GM12878 (cell line): ENCODE measurements around the gene DCST1. TPM values are rescaled to one million over a fixed set of nuclear protein-coding genes. Genes with fewer than 3 reads are reported as not detected.
A peak's percentile ranks its signal among the peaks of the same experiment; 100 is the strongest.

Experiments used
- ATAC-seq: fragments of 200-7000 bp; cut with Tn5 transposase; 3 replicates; pipeline ENCODE4 v1.9.1; 2020; ENCODE audit warnings: mild to moderate bottlenecking, moderate library complexity
- BruUV-seq: library from RNA; stranded (reverse); fragments of 400-500 nt; replicated peaks from 2 replicates; lab custom pipeline; 2021; lab: Mats Ljungman, UMichigan
- CTCF ChIA-PET: fragments of 300-600 bp; sonication (Branson Sonifier 250); formaldehyde crosslinking; extraction: SDS; loops from one replicate; lab custom pipeline; 2021; ENCODE audit warnings: inconsistent platforms; lab: Yijun Ruan, JAX
- POLR2A ChIA-PET: fragments of 350-600 bp; formaldehyde crosslinking; extraction: SDS; loops from one replicate; lab custom pipeline; 2021; ENCODE audit warnings: inconsistent platforms; lab: Charles Lee
- RAD21 ChIA-PET: fragments of 300-600 bp; sonication (Branson Sonifier 250); formaldehyde crosslinking; loops from one replicate; lab custom pipeline; 2023; ENCODE audit warnings: antibody characterized with exemption; ENCODE audit not compliant: unreplicated experiment; lab: Charles Lee
- SMC1A ChIA-PET: fragments of 300-600 bp; sonication (Branson Sonifier 250); formaldehyde crosslinking; loops from one replicate; lab custom pipeline; 2023; ENCODE audit not compliant: unreplicated experiment, uncharacterized antibody; lab: Charles Lee
- DNase-seq: peaks from one replicate; pipeline ENCODE4 v3.0.0-alpha.2; 2011; ENCODE audit warnings: low read depth, low spot score
- FAIRE-seq: peaks from 3 replicates; lab custom pipeline; 2011; peaks lifted over from hg19 to GRCh38; lab: Jason Lieb, UNC
- H2AFZ ChIP-seq: 2 replicates; pipeline ENCODE4 v1.6.0; 2011; ENCODE audit warnings: low read depth, low read length, control low read depth; ENCODE audit not compliant: control insufficient read depth
- H3K27ac ChIP-seq: 2 replicates; pipeline ENCODE4 v1.5.1; 2011; ENCODE audit warnings: control low read depth; ENCODE audit not compliant: control insufficient read depth, insufficient read depth
- H3K27me3 ChIP-seq, 2 experiments: replicated peaks in 1 of 2; 2 replicates each; pipeline versions ENCODE4 v1.6.0 to v1.6.1; 2011; ENCODE audit warnings: low read length in 1 of 2; ENCODE audit not compliant: control insufficient read depth in 2 of 2, insufficient read depth in 2 of 2
- H3K36me3 ChIP-seq, 2 experiments: 2 replicates each; pipeline ENCODE4 v1.5.1; 2011; ENCODE audit warnings: low read length in 1 of 2; ENCODE audit not compliant: control insufficient read depth in 2 of 2, insufficient read depth in 2 of 2
- H3K4me1 ChIP-seq: 2 replicates; pipeline ENCODE4 v1.6.1; 2011; ENCODE audit warnings: mild to moderate bottlenecking, low read length, moderate library complexity, mixed read lengths; ENCODE audit not compliant: control insufficient read depth, insufficient read depth
- H3K4me2 ChIP-seq: 2 replicates; pipeline ENCODE4 v1.6.0; 2011; ENCODE audit warnings: control low read depth; ENCODE audit not compliant: control insufficient read depth, insufficient read depth
- H3K4me3 ChIP-seq: fragments of 200-600 bp; sonication (generic); 2 replicates; pipeline ENCODE4 v1.5.1; 2016
- H3K79me2 ChIP-seq: 2 replicates; pipeline ENCODE4 v1.6.0; 2011; ENCODE audit warnings: low read length; ENCODE audit not compliant: control insufficient read depth, insufficient read depth
- H3K9ac ChIP-seq: 2 replicates; pipeline ENCODE4 v1.8.0; 2011; ENCODE audit warnings: low read length, control low read depth, mixed read lengths; ENCODE audit not compliant: control insufficient read depth, insufficient read depth
- H3K9me3 ChIP-seq: replicated peaks from 3 replicates; pipeline ENCODE4 v1.5.1; 2011; ENCODE audit warnings: mild to moderate bottlenecking, low read length; ENCODE audit not compliant: control insufficient read depth, insufficient read depth
- H4K20me1 ChIP-seq: 2 replicates; pipeline ENCODE4 v1.6.0; 2011; ENCODE audit not compliant: control insufficient read depth, insufficient read depth
- BCL11A ChIP-seq: IDR thresholded peaks from 2 replicates; pipeline ENCODE4 v1.6.1; 2011; ENCODE audit warnings: low read depth, low read length
- CHD4 ChIP-seq: fragments of 200-600 bp; sonication (generic); IDR thresholded peaks from 2 replicates; pipeline ENCODE4 v1.6.1; 2016; ENCODE audit warnings: mild to moderate bottlenecking
- CTCF ChIP-seq, 3 experiments: IDR thresholded peaks in 2 of 3; conservative IDR thresholded peaks in 1 of 3; 2 replicates each; pipeline ENCODE4 v1.5.1; 2011; ENCODE audit warnings: low read depth in 3 of 3, low read length in 3 of 3, mild to moderate bottlenecking in 3 of 3, control low read depth in 2 of 3, moderate library complexity in 2 of 3, inconsistent platforms in 1 of 3, mixed read lengths in 1 of 3; ENCODE audit not compliant: control insufficient read depth in 2 of 3, insufficient read depth in 1 of 3; ENCODE audit errors: extremely low read depth in 1 of 3
- MEF2A ChIP-seq: IDR thresholded peaks from 2 replicates; pipeline ENCODE4 v1.6.1; 2011; ENCODE audit warnings: low read depth, mild to moderate bottlenecking, low read length, moderate library complexity; ENCODE audit not compliant: insufficient read depth
- MYC ChIP-seq: IDR thresholded peaks from 2 replicates; pipeline ENCODE4 v1.6.1; 2011; ENCODE audit warnings: mild to moderate bottlenecking, low read length, moderate library complexity, inconsistent platforms; ENCODE audit not compliant: insufficient read depth, insufficient replicate concordance, insufficient read length, severe bottlenecking
- NR2F1 ChIP-seq: fragments of 450-650 bp; conservative IDR thresholded peaks from 2 replicates; pipeline ENCODE4 v1.6.1; 2017; ENCODE audit warnings: mild to moderate bottlenecking
- PAX8 ChIP-seq: fragments of 450-650 bp; IDR thresholded peaks from 2 replicates; pipeline ENCODE4 v1.6.1; 2017; ENCODE audit warnings: mild to moderate bottlenecking, moderate library complexity
- RAD21 ChIP-seq: IDR thresholded peaks from 2 replicates; pipeline ENCODE4 v1.6.1; 2011; ENCODE audit warnings: mild to moderate bottlenecking, low read depth, low read length, moderate library complexity; ENCODE audit not compliant: insufficient read depth
- RB1 ChIP-seq: fragments of 450-650 bp; formaldehyde crosslinking; IDR thresholded peaks from 2 replicates; pipeline ENCODE4 v1.6.1; 2017; ENCODE audit warnings: mild to moderate bottlenecking, borderline replicate concordance
- SMC3 ChIP-seq: IDR thresholded peaks from 2 replicates; pipeline ENCODE4 v1.6.1; 2011; ENCODE audit warnings: low read length, improper control_type of control experiment, borderline replicate concordance
- ZBTB11 ChIP-seq: fragments of 450-650 bp; formaldehyde crosslinking; IDR thresholded peaks from 2 replicates; pipeline ENCODE4 v1.5.0; 2022; ENCODE audit warnings: mild to moderate bottlenecking, missing genetic modification characterization
- ZNF274 ChIP-seq: IDR thresholded peaks from one replicate; pipeline ENCODE4 v1.8.0; 2011; ENCODE audit not compliant: insufficient read length, insufficient read depth
- WGBS: methylation state at CpG from one replicate; pipeline ENCODE4 v1.1.6; 2016; ENCODE audit warnings: low lambda C conversion rate; ENCODE audit not compliant: insufficient replicate concordance, insufficient coverage; ENCODE audit errors: missing lambda C conversion rate; 5-methylcytosine and 5-hydroxymethylcytosine counted together
- in situ Hi-C: fragments of 300-500 bp; cut with MboI; formaldehyde crosslinking; loops from 9 replicates; pipeline ENCODE4 v1.14.3; 2018; ENCODE audit warnings: mixed read lengths
- intact Hi-C: fragments of 100-400 bp; cut with micrococcal nuclease; formaldehyde crosslinking; loops from one replicate; pipeline ENCODE4 v1.14.2; 2022; ENCODE audit not compliant: unreplicated experiment
- polyA plus RNA-seq, 11 experiments: library from polyadenylated mRNA; depleted of rRNA in 4 of 11; unstranded in 6 of 11; stranded (reverse) in 5 of 11; fragments of >200 nt; fragmentation: Nextera tagmentation in 4 of 11; fragmentation: Illumina TruSeq in 1 of 11; extraction: Ambion mirVana in 4 of 11; extraction: Trizol in 1 of 11; gene quantifications; 1 replicate in 1 of 11; 2 replicates in 10 of 11; pipeline versions ENCODE4 v1.2.1 to v1.2.3, GENCODE V29; 2011 to 2016; ENCODE audit warnings: inconsistent platforms in 2 of 11, missing spikeins in 2 of 11, low read depth in 1 of 11
- total RNA-seq, 4 experiments: library from RNA; depleted of rRNA in 3 of 4; stranded (reverse); fragments of >200 nt in 3 of 4; fragmentation: Illumina TruSeq in 1 of 4; extraction: Trizol in 1 of 4; gene quantifications; 2 replicates each; pipeline versions ENCODE4 v1.2.1 to v1.2.3, GENCODE V29; 2013 to 2021
- TF ChIP-seq, protein P1 (sequence below): fragments of 450-650 bp; IDR thresholded peaks from 2 replicates; pipeline ENCODE4 v1.6.1; 2016; ENCODE audit warnings: mild to moderate bottlenecking

DCST1 gene
- total and polyA plus RNA-seq, 10 of the 15 experiments (the other 5 are each of a cell fraction or from before 2014, with no cell fraction given), result not detected

- Histone ChIP-seq H2AFZ (no peak overlapping the region; the same call in 1 of the 2 replicates), H3K9ac (no peak overlapping the region)
- ATAC-seq, result peak; percentile 75
These were observed 60.4 kb downstream of the DCST1 start for GRCh38 chr1:155093911-155094621.

More at GRCh38 chr1:155093911-155094621, 60.4 kb downstream of the DCST1 start:
- no peak for FAIRE-seq
- Histone ChIP-seq H3K36me3 (no peaks in the 10 kb centered on the region), H3K79me2 (no peaks in the 10 kb centered on the region), H3K27ac (no peak overlapping the region), H3K27me3 (no peaks in the 10 kb centered on the region; a peak in 1 of 4 replicates), H3K9me3 (no peaks in the 10 kb centered on the region), H3K4me1 (peaks cover 3% of the 10 kb centered on the region; the same call in 1 of the 2 replicates), H3K4me3 (no peak overlapping the region), H4K20me1 (no peaks in the 10 kb centered on the region), H3K4me2 (no peak overlapping the region)
- ChIA-PET CTCF (interaction anchor here (0.6 to 6.8 kb wide), 10 partner anchors 9 to 81 kb away, joined by 3 to 284 read pairs (median 4); partner anchors contain the start of genes KRTCAP2 and TRIM46), RAD21 (interaction anchor here (1.0 to 2.8 kb wide), 2 partner anchors 73 to 74 kb away, joined by 4 to 14 read pairs; no protein-coding TSS in a partner anchor), POLR2A (no interaction called here), SMC1A (interaction anchor here (0.6 to 2.4 kb wide), 2 partner anchors 74 to 904 kb away, joined by 3 to 37 read pairs; no protein-coding TSS in a partner anchor)
- WGBS, result 28% methylated on average over 13 of the region's 13 CpGs
- in situ Hi-C loops (loop anchor here (5.0 kb wide), 1 partner anchor 73 kb away; no protein-coding TSS in a partner anchor), intact Hi-C loops (no loop called here)
- BruUV-seq, result no TSS peak
- no peak for TF ChIP-seq CHD4
- TF ChIP-seq SMC3, result peak; percentile 66; the same call in 1 of the 2 replicates
- TF ChIP-seq BCL11A, result no peak
- TF ChIP-seq PAX8, result no peak
- no peak for TF ChIP-seq RB1
- peak; percentile 29; the same call in 1 of the 2 replicates for TF ChIP-seq MEF2A
- TF ChIP-seq, protein P1, sequence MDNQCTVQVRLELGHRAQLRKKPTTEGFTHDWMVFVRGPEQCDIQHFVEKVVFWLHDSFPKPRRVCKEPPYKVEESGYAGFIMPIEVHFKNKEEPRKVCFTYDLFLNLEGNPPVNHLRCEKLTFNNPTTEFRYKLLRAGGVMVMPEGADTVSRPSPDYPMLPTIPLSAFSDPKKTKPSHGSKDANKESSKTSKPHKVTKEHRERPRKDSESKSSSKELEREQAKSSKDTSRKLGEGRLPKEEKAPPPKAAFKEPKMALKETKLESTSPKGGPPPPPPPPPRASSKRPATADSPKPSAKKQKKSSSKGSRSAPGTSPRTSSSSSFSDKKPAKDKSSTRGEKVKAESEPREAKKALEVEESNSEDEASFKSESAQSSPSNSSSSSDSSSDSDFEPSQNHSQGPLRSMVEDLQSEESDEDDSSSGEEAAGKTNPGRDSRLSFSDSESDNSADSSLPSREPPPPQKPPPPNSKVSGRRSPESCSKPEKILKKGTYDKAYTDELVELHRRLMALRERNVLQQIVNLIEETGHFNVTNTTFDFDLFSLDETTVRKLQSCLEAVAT, result no peak
- TF ChIP-seq CTCF (IDR thresholded peaks at IDR 0.05 in 2 of 3, conservative IDR thresholded peaks at IDR 0.05 in 1 of 3; ENCODE audit: control insufficient read depth in 2 of 3, extremely low read depth in 1 of 3, insufficient read depth in 1 of 3, low read depth in 3 of 3, low read length in 3 of 3), result peak; percentile 33 to 59 (median 35); a peak in 4 of 6 replicates
- TF ChIP-seq RAD21, result peak; percentile 52
- no peak for TF ChIP-seq ZBTB11 (CRISPR knock-in tag)
- TF ChIP-seq MYC, result no peak
- no peak for TF ChIP-seq NR2F1
- no peak for TF ChIP-seq ZNF274
- no peak for DNase-seq
